ENCODE measurements around the gene TBC1D9.

The TBC1D9 gene

DNA sequence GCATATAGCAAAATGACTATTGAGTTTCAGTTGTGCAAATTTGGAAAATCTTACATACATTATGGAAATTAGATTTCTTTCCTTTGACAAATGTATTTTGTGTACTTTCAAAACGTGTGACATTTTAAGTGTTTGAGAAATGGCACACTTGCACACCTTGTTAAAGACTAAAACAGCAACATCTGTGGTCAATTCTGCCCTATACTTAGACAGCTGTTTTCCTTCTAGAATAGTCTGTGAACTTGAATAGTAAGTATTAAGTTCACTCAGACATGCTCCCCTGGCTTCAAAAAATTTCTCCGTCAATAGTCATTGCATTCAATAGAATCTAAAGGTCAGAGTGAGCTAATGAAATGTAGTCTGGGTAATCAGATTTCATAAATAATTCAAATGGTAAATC, 21.7 kb upstream of the TBC1D9 start:
- ChIA-PET POLR2A (no interaction called here), CTCF (interaction anchor here (1.3 kb wide), 1 partner anchor 21 kb away, joined by 3 read pairs; the partner anchor contains the start of gene TBC1D9)
- TF ChIP-seq LEF1 (IDR thresholded peaks at IDR 0.05; ENCODE audit: borderline replicate concordance) = no peak
- TF ChIP-seq NFRKB (IDR thresholded peaks at IDR 0.05) = no peak
- TF ChIP-seq, protein P1, sequence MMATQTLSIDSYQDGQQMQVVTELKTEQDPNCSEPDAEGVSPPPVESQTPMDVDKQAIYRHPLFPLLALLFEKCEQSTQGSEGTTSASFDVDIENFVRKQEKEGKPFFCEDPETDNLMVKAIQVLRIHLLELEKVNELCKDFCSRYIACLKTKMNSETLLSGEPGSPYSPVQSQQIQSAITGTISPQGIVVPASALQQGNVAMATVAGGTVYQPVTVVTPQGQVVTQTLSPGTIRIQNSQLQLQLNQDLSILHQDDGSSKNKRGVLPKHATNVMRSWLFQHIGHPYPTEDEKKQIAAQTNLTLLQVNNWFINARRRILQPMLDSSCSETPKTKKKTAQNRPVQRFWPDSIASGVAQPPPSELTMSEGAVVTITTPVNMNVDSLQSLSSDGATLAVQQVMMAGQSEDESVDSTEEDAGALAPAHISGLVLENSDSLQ (IDR thresholded peaks at IDR 0.05) = no peak
- TF ChIP-seq FOXK2 (IDR thresholded peaks at IDR 0.05) = no peak
- TF ChIP-seq BHLHE40 (IDR thresholded peaks at IDR 0.05; ENCODE audit: borderline replicate concordance) = no peak
- no peak for TF ChIP-seq ELF4 (IDR thresholded peaks at IDR 0.05)
- no peak for TF ChIP-seq FOXA1 (IDR thresholded peaks at IDR 0.05)
- TF ChIP-seq SP1 (IDR thresholded peaks at IDR 0.05) = no peak
- no peak for TF ChIP-seq ZNF384 (IDR thresholded peaks at IDR 0.05)
- no peak for TF ChIP-seq CTBP1 (IDR thresholded peaks at IDR 0.05; ENCODE audit: borderline replicate concordance)
- TF ChIP-seq TARDBP (IDR thresholded peaks at IDR 0.05) = no peak
- no peak for TF ChIP-seq SUZ12 (IDR thresholded peaks at IDR 0.05)
- TF ChIP-seq L3MBTL2 (conservative IDR thresholded peaks at IDR 0.05) = no peak
- TF ChIP-seq HDGF (IDR thresholded peaks at IDR 0.05; ENCODE audit: borderline replicate concordance) = no peak
- no peak for TF ChIP-seq FOXM1 (IDR thresholded peaks at IDR 0.05; ENCODE audit: borderline replicate concordance)
- no peak for TF ChIP-seq ARNT (IDR thresholded peaks at IDR 0.05)
- DNase-seq (ENCODE audit: extremely low spot score) = no peak

DNA sequence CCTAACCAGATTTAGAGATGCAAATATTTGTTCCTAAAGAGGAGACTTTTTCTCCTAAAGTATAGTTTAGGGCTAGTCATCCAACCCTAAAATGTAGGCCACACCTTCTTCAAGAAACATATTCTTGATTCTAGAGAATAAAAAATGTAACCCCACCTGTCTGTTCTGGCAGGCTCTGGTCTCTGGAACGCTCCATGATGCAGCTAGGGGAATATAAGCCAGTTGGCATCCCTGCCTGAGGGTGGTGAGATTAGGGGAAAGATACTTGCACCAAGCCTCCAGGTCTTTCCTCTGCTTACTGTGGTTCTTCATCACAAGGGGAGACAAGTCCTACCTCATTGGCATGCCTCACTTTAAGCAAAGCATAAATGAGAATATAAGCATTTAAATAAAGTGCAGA, 21.2 kb upstream of the TBC1D9 start:
- CTCF ChIA-PET = no interaction called here
- DNase-seq (ENCODE audit: extremely low spot score) = no peak
- POLR2A ChIA-PET = no interaction called here

DNA sequence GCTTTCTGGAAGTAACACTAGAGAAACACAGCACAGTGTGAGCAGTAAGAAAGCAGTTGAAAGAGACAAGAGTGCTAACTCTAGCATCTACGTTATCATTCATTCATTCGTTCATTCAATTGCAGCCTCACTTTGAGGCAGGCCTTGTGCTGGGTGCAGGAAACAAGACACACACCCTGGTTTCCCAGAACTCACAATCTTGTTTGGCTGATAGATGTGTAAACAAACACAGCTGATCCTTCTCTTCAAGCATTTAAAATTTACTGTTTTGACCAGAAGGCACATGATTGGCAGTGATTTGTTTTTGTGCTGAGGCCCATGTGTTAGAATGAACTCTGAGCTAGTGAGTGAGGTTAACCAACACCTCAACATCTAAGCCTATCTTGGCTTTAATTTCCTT, 20.4 kb upstream of the TBC1D9 start:
- CTCF ChIA-PET = interaction anchor here (0.7 kb wide), 1 partner anchor 235 kb away, joined by 3 read pairs; no protein-coding TSS in a partner anchor
- TF ChIP-seq FOXA1 (IDR thresholded peaks at IDR 0.05) (no peak), FOXK2 (IDR thresholded peaks at IDR 0.05) (no peak), HDGF (IDR thresholded peaks at IDR 0.05; ENCODE audit: borderline replicate concordance) (no peak), L3MBTL2 (conservative IDR thresholded peaks at IDR 0.05) (no peak), ELF4 (IDR thresholded peaks at IDR 0.05) (no peak), ARNT (IDR thresholded peaks at IDR 0.05) (no peak)
- TF ChIP-seq, protein P1 (IDR thresholded peaks at IDR 0.05) = no peak
- DNase-seq (ENCODE audit: extremely low spot score) = no peak

More for the DNA sequence above, 21.2 kb upstream of the TBC1D9 start:
- TF ChIP-seq NFRKB (IDR thresholded peaks at IDR 0.05) (no peak), L3MBTL2 (conservative IDR thresholded peaks at IDR 0.05) (no peak)

DNA sequence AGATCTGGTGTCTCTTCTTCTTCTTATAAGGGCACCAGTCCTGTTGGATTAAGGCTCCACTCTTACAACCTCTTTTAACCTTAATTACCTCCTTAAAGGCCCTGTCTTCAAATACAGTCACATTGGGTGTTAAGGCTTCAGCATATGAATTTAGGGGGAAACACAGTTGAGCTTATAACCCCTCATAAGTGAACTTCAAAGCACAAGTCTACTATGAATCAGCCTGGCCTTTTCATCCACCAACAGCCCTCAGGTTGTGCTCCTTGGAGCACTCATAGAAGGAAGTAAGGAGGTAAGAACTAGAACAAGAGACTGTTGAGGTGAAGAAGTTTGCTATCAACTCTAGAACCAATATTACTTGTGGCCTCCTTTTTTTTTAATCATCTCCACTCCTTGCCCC, 18.8 kb upstream of the TBC1D9 start:
- CTCF ChIA-PET = no interaction called here
- POLR2A ChIA-PET = interaction anchor here (1.8 kb wide), 1 partner anchor 18 kb away, joined by 7 read pairs; the partner anchor contains the start of gene TBC1D9
- DNase-seq (ENCODE audit: extremely low spot score) = no peak
- TF ChIP-seq FOXA1 (IDR thresholded peaks at IDR 0.05) (no peak), ELF4 (IDR thresholded peaks at IDR 0.05) (no peak), SUZ12 (IDR thresholded peaks at IDR 0.05) (no peak), NFRKB (IDR thresholded peaks at IDR 0.05) (no peak), FOXM1 (IDR thresholded peaks at IDR 0.05; ENCODE audit: borderline replicate concordance) (no peak), BHLHE40 (IDR thresholded peaks at IDR 0.05; ENCODE audit: borderline replicate concordance) (no peak), FOXK2 (IDR thresholded peaks at IDR 0.05) (no peak), LEF1 (IDR thresholded peaks at IDR 0.05; ENCODE audit: borderline replicate concordance) (no peak), CTBP1 (IDR thresholded peaks at IDR 0.05; ENCODE audit: borderline replicate concordance) (no peak), HDGF (IDR thresholded peaks at IDR 0.05; ENCODE audit: borderline replicate concordance) (no peak), ZNF384 (IDR thresholded peaks at IDR 0.05) (no peak), ARNT (IDR thresholded peaks at IDR 0.05) (no peak), L3MBTL2 (conservative IDR thresholded peaks at IDR 0.05) (no peak), TARDBP (IDR thresholded peaks at IDR 0.05) (no peak)
- TF ChIP-seq, protein P1 (IDR thresholded peaks at IDR 0.05) = no peak

More for the DNA sequence above, 20.4 kb upstream of the TBC1D9 start:
- POLR2A ChIA-PET = interaction anchor here (1.8 kb wide), 1 partner anchor 20 kb away, joined by 7 read pairs; the partner anchor contains the start of gene TBC1D9

DNA sequence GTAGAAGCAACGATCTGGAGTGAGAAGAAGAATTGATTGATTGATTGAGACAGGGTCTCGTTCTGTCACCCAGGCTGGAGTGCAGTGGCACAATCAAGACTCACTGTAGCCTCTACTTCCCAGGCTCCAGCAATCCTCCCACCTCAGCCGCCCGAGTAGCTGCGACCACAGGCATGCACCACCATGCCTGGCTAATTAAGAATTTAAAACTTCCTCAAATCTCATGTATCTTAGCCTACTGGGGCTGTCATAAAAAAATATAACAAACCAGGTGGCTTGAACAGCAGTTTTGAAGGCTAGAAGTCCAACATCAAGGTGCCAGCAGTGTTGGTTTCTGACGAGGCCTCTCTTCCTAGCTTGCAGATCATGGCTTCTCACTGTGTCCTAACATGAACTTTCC, 18.3 kb upstream of the TBC1D9 start:
- CTCF ChIA-PET = no interaction called here
- POLR2A ChIA-PET = no interaction called here
- no peak for DNase-seq (ENCODE audit: extremely low spot score)
- no peak for TF ChIP-seq FOXK2 (IDR thresholded peaks at IDR 0.05)
- TF ChIP-seq CTBP1 (IDR thresholded peaks at IDR 0.05; ENCODE audit: borderline replicate concordance) = no peak
- TF ChIP-seq, protein P1 (IDR thresholded peaks at IDR 0.05) = no peak
- TF ChIP-seq BHLHE40 (IDR thresholded peaks at IDR 0.05; ENCODE audit: borderline replicate concordance) = no peak
- no peak for TF ChIP-seq ARNT (IDR thresholded peaks at IDR 0.05)
- no peak for TF ChIP-seq LEF1 (IDR thresholded peaks at IDR 0.05; ENCODE audit: borderline replicate concordance)

DNA sequence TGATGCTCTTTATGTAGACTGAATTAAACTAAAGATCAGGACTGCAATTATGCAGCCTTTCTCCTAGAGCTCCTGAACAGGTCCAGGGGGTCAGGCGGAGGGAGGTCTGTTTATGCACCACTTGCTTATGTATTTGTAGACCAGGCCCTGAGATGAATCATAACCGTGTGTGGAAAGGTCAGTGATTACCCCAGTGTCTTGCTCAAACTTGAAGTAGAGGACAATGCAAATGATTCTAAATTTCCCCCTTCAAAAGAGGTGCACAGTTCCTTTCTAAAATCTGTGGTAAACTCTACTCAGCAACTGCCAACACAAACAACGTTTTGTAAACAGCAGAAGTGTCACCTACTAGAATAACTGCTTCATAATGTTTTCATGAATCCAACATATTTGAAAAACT, 13.0 kb upstream of the TBC1D9 start:
- TF ChIP-seq, protein P1 (IDR thresholded peaks at IDR 0.05) = no peak
- no peak for DNase-seq (ENCODE audit: extremely low spot score)
- ChIA-PET POLR2A (no interaction called here), CTCF (no interaction called here)

Data from HEK293T (cell line).